DND-41 (cell line): ENCODE data around the gene ARHGAP21.
A peak's percentile ranks its signal among the peaks of the same experiment; 100 is the strongest.
"Not testable (repeated sequence)": the region's sequence is repeated elsewhere in the genome, so short reads cannot be mapped to it uniquely, and the experiment has no call there.

Experiments used
- ATAC-seq: fragments of 200-7000 bp; cut with Tn5 transposase; 3 replicates; pipeline ENCODE4 v1.9.1; 2021; ENCODE audit warnings: low read depth; ENCODE audit not compliant: insufficient read depth
- DNase-seq: peaks from one replicate; pipeline ENCODE4 v3.0.0-alpha.2; 2020
- H2AFZ ChIP-seq: 2 replicates; pipeline ENCODE4 v1.6.0; 2012; ENCODE audit warnings: low read depth, low read length
- H3K27ac ChIP-seq: 2 replicates; pipeline ENCODE4 v1.5.1; 2012; ENCODE audit warnings: low read length, inconsistent platforms
- H3K27me3 ChIP-seq: fragments of 200-600 bp; sonication (generic); 2 replicates; pipeline ENCODE4 v1.6.0; 2012; ENCODE audit warnings: low read length, mild to moderate bottlenecking, inconsistent platforms; ENCODE audit not compliant: insufficient read depth, poor library complexity
- H3K36me3 ChIP-seq: 2 replicates; pipeline ENCODE4 v1.5.1; 2012; ENCODE audit warnings: low read length, inconsistent platforms; ENCODE audit not compliant: insufficient read depth
- H3K4me1 ChIP-seq: 2 replicates; pipeline ENCODE4 v1.5.1; 2012; ENCODE audit warnings: mild to moderate bottlenecking, low read length; ENCODE audit not compliant: insufficient read depth
- H3K4me2 ChIP-seq: 2 replicates; pipeline ENCODE4 v1.6.0; 2012; ENCODE audit warnings: mild to moderate bottlenecking, moderate library complexity, low read length, inconsistent platforms; ENCODE audit not compliant: insufficient read depth
- H3K4me3 ChIP-seq, 2 experiments: fragments of 200-600 bp in 1 of 2; shearing (Covaris generic) in 1 of 2; 2 replicates each; pipeline ENCODE4 v1.5.1; 2012 to 2016; ENCODE audit warnings: inconsistent platforms in 2 of 2, low read length in 2 of 2, mild to moderate bottlenecking in 2 of 2, low read depth in 1 of 2, moderate library complexity in 1 of 2
- H3K79me2 ChIP-seq: 2 replicates; pipeline ENCODE4 v1.6.0; 2012; ENCODE audit warnings: low read length, inconsistent platforms; ENCODE audit not compliant: insufficient read depth
- H3K9ac ChIP-seq: 2 replicates; pipeline ENCODE4 v1.6.0; 2012; ENCODE audit warnings: low read depth, mild to moderate bottlenecking, inconsistent platforms, low read length, moderate library complexity
- H3K9me3 ChIP-seq: 2 replicates; pipeline ENCODE4 v1.5.1; 2012; ENCODE audit warnings: low read length, moderate library complexity, mild to moderate bottlenecking, inconsistent platforms; ENCODE audit not compliant: insufficient read depth, severe bottlenecking
- H4K20me1 ChIP-seq: 2 replicates; pipeline ENCODE4 v1.6.0; 2012; ENCODE audit warnings: low read length; ENCODE audit not compliant: insufficient read depth
- EZH2 ChIP-seq: IDR thresholded peaks from 3 replicates; pipeline ENCODE4 v1.6.1; 2012; ENCODE audit warnings: borderline replicate concordance, low read depth, mild to moderate bottlenecking, moderate library complexity, low read length, inconsistent platforms; ENCODE audit not compliant: severe bottlenecking
- TF ChIP-seq, protein P1 (sequence below): IDR thresholded peaks from 2 replicates; pipeline ENCODE4 v1.5.1; 2012; ENCODE audit warnings: borderline replicate concordance, low read length, moderate library complexity, mild to moderate bottlenecking; ENCODE audit not compliant: poor library complexity, severe bottlenecking; ENCODE audit errors: extremely low read depth

ARHGAP21 gene

GRCh38 chr10:24723788-24724380 is at the start of gene ARHGAP21:
ARHGAP21 (minus strand) TSS chr10:24723887; CDS start chr10:24721899, 1,988 bp downstream.
- Histone ChIP-seq H3K79me2 (peaks cover 43% of the 10 kb centered on the region), H3K4me2 (peak within 1 kb of the TSS; percentile 86), H3K36me3 (peaks cover 24% of the 10 kb centered on the region), H4K20me1 (peaks cover 32% of the 10 kb centered on the region), H3K4me1 (peaks cover 42% of the 10 kb centered on the region), H3K4me3 (peak within 1 kb of the TSS; percentile 76 to 82), H2AFZ (peak within 1 kb of the TSS; percentile 88), H3K27ac (peak within 1 kb of the TSS; percentile 96), H3K9ac (peak within 1 kb of the TSS; percentile 80), H3K9me3 (no peaks in the 10 kb centered on the region), H3K27me3 (no peaks in the 10 kb centered on the region)
- ATAC-seq (peak; percentile 27), DNase-seq (peak; percentile 76)
- TF ChIP-seq EZH2 = no peak
- TF ChIP-seq, protein P1, sequence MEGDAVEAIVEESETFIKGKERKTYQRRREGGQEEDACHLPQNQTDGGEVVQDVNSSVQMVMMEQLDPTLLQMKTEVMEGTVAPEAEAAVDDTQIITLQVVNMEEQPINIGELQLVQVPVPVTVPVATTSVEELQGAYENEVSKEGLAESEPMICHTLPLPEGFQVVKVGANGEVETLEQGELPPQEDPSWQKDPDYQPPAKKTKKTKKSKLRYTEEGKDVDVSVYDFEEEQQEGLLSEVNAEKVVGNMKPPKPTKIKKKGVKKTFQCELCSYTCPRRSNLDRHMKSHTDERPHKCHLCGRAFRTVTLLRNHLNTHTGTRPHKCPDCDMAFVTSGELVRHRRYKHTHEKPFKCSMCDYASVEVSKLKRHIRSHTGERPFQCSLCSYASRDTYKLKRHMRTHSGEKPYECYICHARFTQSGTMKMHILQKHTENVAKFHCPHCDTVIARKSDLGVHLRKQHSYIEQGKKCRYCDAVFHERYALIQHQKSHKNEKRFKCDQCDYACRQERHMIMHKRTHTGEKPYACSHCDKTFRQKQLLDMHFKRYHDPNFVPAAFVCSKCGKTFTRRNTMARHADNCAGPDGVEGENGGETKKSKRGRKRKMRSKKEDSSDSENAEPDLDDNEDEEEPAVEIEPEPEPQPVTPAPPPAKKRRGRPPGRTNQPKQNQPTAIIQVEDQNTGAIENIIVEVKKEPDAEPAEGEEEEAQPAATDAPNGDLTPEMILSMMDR = peak; percentile 34

DNA sequence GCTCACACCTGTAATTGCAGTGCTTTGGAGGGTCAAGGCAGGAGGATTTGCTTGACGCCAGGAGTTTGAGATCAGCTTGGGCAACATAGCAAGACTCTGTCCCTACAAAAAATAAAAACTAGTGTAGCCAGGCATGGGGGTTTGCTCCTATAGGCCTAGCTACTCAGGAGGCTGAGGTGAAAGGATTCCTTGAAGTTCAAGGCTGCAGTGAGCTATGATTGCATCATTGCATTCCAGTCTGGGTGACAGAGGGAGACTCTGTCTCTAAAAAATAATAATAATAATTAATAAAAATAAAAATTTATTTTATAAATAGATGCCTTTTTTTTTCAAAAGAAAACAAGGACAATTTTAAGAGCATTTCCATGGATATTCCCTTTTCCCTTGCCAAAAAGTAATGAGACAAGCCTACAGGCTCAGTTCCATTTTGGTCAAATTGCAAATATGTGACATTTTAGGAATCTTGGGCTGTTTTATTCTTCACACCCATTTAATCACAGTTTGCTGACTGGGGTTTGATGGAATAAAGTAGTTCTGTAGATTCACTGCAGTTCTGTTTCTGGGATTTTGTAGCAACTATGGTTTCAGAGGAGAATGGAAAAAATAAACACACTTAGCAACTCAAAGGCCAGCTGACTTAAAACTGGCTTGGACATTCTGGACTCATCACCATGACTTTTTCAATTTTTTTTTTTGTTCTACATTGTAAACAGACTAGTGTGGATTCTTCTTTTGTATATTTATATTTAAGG is 48.4 kb upstream of the ARHGAP21 start:
- ATAC-seq (no peak), DNase-seq (no peak)
- Histone ChIP-seq H3K27me3 (no peaks in the 10 kb centered on the region), H3K79me2 (no peaks in the 10 kb centered on the region), H3K9ac (no peak overlapping the region), H3K27ac (no peak overlapping the region), H3K9me3 (no peaks in the 10 kb centered on the region), H3K4me2 (no peak overlapping the region), H3K4me3 (no peak overlapping the region), H4K20me1 (no peaks in the 10 kb centered on the region), H2AFZ (no peak overlapping the region), H3K36me3 (no peaks in the 10 kb centered on the region), H3K4me1 (no peaks in the 10 kb centered on the region)
- TF ChIP-seq EZH2 = no peak
- TF ChIP-seq, protein P1 = no peak

GRCh38 chr10:24764991-24765390 is 41.3 kb upstream of the ARHGAP21 start:
- peak overlapping the region; percentile 68 for H3K27ac ChIP-seq

DNA sequence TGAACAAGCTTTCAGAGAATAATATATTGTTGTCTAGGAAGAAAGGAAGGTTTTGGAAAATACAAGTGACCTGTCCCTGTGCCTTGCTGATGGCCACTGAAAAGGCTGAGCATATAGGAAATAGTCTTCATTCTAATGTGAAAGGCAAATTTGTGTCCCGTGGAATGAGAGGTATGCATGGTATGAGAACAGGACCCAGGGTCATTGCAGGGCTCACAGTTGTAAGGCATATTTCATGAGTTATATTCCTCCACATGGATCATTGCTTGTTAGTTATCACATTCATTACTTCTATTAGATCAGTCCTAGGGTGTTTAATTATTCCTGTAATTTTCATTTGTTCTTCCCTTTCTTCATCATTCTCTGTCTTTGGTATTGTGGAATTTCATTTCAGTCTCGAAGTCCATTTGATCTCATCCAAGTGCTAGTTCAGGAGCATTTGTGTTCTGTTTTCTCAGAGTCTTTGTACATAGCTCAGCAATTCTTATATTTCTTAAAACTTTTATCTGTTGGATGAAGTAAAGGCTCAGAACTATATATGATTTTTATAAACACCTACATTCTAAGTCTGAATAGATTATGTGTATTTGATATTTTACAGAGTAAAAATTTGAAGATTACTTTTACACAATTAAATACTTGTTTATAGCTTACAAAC is 39.4 kb upstream of the ARHGAP21 start:
- DNase-seq = peak; percentile 12
- Histone ChIP-seq H3K4me2 (peak overlapping the region; percentile 51), H3K79me2 (no peaks in the 10 kb centered on the region), H4K20me1 (no peaks in the 10 kb centered on the region), H3K27me3 (no peaks in the 10 kb centered on the region), H3K27ac (peak overlapping the region; percentile 98), H3K4me1 (peaks cover 38% of the 10 kb centered on the region), H3K9me3 (peaks cover 6% of the 10 kb centered on the region), H2AFZ (peak overlapping the region; percentile 72), H3K4me3 (peak overlapping the region in 1 of 2 experiments; percentile 21; a peak in 2 of 4 replicates), H3K36me3 (no peaks in the 10 kb centered on the region), H3K9ac (peak overlapping the region; percentile 56)
- peak; percentile 23; the same call in 1 of the 3 replicates for ATAC-seq
- TF ChIP-seq EZH2 = no peak
- TF ChIP-seq, protein P1 = no peak

More at GRCh38 chr10:24764991-24765390, 41.3 kb upstream of the ARHGAP21 start:
- not testable (repeated sequence) for H3K79me2 ChIP-seq, H3K36me3 ChIP-seq, H3K4me2 ChIP-seq, H3K27me3 ChIP-seq, H3K9ac ChIP-seq, H2AFZ ChIP-seq, H3K4me3 ChIP-seq, H3K9me3 ChIP-seq, ATAC-seq, DNase-seq, H4K20me1 ChIP-seq
- H3K4me1 ChIP-seq = peaks cover 38% of the 10 kb centered on the region
